HG03135 (cell line): ENCODE data around the gene OSBPL2.

ENCODE experiments used
- ATAC-seq: cut with Tn5 transposase; IDR thresholded peaks from one replicate; pipeline ENCODE4 v1.9.1; 2021; ENCODE audit warnings: mild to moderate bottlenecking, moderate library complexity; ENCODE audit not compliant: unreplicated experiment

Gene OSBPL2

GRCh38 chr20:62232770-62233645 is 5.3 kb upstream of the OSBPL2 start:
- ATAC-seq, result no peak

GRCh38 chr20:62233684-62234083 is 4.6 kb upstream of the OSBPL2 start:
- ATAC-seq, result no peak

DNA sequence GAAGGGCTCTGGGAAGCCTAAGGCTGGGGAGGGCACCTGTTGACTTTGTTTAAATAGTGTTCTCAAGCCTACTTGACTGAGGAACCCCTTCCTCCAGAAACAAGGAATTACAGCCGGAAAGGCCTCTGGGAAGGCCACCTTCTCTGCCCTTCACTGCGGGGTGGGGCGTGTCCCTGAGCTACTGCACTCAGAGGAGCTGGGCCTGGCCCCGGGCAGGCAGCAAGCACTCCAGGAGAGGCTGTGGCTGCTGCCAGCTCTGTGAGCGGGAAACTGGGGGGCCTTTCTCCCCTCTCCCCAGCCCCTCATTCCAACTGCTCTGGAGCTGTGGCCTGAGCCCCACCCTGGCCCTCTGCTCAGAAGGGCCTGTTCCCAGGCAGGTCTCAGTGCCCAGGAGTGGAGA is 4.0 kb upstream of the OSBPL2 start:
- no peak for ATAC-seq

- ATAC-seq, result no peak
Observed at GRCh38 chr20:62235001-62235776, 3.1 kb upstream of the OSBPL2 start.

DNA sequence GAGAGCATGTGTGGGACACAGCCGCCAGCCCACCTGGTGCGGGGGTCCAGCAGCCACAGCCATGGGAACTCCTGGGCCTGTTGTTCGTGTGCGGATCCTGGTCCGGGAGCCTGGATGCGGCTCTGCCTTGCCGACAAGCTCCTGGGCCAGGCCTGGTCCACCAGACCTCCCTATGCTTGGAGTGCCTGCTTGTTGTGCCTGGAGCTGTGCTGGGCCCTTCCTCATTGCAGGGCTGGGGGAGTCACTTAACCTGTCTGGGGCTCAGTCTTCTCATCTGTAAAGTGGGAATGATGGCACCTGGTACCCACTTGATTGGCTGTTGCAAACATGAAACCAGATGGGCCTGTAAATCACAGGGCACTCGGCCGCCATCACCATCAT is 2.6 kb upstream of the OSBPL2 start:
- ATAC-seq, result no peak

DNA sequence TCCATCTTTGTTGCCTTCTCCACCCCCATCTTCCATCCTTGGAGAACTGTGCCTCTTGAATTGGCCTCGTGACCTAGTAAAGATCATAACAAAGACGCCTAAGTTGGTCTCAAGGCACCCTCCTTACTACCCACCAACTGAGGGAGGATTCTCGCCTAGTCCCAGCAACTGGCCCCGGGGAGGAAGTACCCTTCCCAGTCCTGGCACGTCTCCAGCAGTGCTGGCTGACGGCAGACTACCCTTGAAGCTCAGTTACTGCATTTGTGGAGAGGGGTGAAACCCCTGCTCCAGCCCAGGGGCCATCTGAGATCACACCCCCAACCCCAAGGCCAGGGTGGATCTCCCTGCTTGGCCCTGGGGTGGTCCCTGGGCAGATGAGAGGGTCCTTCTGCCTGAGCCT is 2.1 kb upstream of the OSBPL2 start:
- no peak for ATAC-seq

DNA sequence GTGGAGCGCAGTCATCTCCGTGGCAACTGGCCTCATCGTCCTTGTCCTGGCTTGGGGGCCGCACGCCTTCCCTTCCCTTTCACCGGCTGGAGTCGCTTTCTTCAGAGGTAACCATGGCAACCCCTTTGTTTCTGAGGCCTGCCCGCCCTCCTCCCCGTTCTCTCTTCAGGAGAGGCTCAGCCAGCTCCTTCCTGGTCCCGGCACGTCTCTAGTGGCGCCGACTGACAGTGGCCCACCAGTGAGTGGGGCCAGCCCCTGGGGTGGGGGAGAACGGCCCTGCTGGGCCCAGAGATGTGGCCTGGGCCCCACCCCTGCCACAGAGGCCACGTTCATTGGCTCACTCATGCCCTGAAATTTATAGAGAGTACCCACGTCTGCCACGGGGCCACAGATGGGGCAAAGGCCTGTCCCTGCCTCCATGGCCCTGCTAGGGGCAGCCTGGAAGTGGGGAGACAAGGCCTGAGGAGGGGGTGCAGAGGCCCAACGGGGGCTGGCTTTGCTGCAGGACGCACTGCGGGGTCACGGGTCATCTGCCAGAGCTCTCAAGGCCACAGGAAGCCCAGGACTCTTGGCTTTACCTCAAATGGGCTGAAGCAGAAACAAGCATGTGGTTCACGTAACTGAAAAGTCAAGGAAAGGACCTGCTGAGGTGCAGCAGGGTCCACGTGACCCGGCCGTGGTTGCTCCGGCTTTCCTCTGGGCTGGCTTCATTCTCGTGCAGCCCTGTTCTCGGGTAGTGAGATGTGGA is 1.4 kb upstream of the OSBPL2 start:
- no peak for ATAC-seq

DNA sequence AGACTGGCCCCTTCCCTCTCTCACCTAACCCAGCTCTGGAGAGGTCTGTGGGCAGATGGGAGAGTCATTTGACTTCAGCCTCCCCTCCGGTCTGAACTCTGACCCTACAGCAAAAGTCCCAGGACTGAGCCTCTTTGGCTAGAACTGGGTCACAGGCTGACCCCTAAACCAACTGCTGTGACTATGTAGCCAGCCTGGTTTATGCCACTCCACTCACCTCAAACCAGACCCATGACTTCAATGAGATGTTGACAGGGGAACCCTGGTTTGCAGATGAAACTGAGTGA is 864 bp upstream of the OSBPL2 start:
- no peak for ATAC-seq

DNA sequence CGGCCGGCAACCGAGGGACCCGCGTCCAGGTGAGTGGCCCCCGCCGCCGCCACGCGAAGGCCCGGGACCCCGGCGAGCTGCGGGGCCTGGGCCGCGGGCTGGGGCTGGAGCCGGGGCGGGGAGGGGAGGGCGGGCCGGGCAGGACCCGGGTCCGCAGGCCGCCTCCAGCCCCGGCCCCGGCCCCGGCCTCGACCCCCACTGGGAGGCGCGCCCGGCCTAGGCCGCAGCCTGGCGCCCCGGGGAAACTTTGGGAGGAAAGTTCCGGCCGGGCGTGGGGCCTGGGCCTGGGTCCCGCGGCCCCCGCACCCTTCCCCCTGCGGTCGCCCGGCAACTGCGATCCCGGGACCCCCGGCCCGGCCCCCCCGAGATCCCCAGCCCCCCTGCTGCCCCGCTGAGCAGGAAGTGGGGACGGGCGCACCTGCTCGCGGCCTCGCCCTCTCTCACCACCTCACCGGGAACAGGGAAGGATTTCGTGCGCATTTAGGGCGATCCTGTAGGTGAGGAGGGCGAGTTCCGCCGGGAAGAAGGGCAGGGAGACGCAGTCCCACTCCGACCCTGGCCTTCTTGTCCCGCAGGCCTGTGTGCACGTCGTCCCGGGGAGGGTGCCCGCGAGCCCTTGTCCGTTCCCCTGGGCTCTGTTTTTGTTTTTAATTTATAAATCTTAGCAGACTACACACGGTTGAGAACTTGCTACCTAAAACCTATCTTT is 402 bp downstream of the OSBPL2 start:
- ATAC-seq, result peak; percentile 11

DNA sequence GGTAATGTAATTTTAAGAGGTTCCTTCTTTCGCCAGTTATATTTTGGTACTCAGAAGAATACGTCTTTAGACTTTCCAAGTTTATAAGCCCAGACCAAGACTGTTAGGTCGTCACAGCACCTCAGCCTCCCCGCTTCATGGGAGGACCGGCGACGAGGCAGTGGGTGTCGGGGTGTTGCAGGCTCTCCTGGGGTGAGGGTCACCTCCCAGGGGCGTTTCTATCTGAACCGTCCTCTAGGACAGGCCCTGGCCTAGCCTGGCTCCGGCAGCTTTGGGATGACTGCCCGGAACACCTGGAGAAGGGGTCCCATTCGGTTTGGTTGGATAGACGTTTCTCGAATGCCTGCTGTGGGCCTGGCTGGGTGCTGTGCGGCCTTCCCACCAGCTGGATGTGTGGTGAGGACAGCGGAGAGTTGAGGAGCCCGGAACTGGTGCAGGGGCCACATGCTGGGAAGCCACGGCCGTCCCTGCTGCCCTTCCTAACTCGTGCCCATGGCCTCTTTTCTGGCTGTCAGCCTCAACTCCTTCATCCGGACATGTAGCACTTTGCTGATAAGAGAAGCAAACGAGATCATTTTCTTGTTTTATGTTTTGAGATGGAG is 1.1 kb downstream of the OSBPL2 start:
- no peak for ATAC-seq

DNA sequence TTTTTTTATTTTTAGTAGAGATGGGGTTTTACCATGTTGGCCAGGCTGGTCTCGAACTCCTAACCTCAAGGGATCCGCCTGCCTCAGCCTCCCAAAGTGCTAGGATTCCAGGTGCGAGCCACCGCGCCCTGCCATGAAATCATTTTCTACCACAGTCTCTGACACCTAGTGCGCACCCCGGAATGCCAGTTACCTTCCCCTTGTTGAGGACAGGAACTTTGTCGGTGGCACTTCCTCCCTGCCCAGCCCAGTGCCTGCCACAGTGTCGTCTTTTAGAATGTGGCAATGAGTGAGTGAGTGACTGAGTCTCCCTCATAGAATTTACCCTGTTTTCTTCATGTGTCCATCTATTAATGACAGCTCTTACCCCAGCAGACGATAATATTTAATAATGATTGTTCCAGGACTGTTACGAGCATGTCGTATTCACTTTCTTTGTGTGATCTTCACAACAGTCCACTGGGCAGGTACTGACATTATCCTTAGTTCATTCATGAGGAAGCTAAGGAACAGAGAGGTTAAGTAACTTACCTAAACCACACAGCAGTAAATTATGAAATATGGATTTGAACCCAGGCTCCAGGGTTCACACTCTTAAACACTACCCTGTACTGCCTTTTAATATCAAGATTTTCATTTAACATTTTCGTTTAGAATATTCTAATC is 1.8 kb downstream of the OSBPL2 start:
- no peak for ATAC-seq

DNA sequence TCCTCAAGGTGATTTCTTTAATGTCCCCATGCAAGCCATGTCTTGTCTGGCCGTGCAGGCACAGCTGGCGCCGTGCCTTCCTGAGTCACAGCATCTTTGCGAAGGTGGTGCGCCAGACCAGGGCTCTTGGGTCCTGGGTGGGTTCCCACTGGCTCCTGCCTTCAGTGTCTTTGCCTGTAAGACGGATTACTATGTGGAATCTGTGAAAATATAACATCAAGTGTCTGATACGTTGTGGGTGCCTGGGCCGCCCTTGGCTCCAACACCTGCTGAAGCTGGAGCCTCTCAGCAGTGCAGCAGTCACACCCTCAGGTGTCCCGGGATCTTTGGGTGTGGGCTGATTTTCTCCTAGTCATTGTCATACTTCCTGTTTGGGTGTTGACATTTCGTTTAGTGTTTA is 3.2 kb downstream of the OSBPL2 start:
- no peak for ATAC-seq

GRCh38 chr20:62242176-62242575 is 3.9 kb downstream of the OSBPL2 start:
- no peak for ATAC-seq

DNA sequence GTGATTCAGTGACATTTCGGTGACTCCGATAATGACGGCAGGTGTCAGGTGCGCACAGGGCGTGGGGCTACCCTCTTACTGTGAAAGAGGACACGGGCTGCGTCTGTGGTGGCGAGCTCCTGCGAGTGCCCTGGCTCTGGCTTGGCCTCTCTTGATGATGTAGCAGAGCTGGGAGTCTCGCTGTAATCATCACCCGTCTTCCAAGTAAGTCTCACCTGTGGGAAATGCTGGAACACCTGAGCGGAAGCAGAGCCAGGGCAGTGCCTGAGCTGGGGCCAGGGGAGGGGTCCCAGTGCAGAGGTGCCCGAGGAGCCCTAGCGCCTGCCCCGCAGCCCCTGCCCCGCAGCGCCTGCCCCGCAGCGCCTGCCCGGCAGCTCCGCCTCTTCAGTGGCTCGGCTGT is 4.8 kb downstream of the OSBPL2 start:
- no peak for ATAC-seq

DNA sequence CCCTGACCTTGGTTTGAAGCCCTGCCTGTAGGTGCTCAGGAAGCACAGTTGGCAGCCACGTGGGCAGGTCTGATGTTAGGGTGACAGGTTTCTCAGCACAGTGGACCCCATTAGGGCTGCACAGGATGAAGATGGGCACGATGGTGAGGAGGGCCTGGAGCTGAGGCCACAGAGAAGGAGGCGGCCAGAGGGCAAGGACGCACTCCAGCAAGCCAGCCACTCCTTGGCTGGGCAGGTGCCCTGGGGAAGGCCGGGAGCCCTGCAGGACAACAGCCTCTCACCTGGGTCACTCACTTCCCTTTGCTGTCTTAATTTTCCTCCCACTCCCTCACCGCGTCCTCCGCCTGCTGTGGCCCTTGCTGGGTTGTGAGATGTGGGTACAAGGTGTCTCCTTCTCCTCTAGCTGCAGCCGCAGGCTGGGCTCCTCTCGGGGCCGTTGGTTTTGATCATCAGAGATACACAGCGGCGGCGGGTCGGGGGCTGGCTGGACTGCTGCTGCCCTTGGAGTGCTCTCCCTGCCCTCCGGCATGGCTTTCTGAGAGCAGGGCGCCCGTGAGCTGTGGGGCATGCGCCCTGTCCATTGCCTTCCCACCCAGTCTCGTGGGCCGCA is 5.7 kb downstream of the OSBPL2 start:
- ATAC-seq, result no peak

- ATAC-seq, result no peak
Observed at GRCh38 chr20:62244644-62245108, 6.4 kb downstream of the OSBPL2 start.

GRCh38 chr20:62245911-62246280 is 7.6 kb downstream of the OSBPL2 start:
- no peak for ATAC-seq

- ATAC-seq, result no peak
Observed at GRCh38 chr20:62246431-62246830, 8.1 kb downstream of the OSBPL2 start.

DNA sequence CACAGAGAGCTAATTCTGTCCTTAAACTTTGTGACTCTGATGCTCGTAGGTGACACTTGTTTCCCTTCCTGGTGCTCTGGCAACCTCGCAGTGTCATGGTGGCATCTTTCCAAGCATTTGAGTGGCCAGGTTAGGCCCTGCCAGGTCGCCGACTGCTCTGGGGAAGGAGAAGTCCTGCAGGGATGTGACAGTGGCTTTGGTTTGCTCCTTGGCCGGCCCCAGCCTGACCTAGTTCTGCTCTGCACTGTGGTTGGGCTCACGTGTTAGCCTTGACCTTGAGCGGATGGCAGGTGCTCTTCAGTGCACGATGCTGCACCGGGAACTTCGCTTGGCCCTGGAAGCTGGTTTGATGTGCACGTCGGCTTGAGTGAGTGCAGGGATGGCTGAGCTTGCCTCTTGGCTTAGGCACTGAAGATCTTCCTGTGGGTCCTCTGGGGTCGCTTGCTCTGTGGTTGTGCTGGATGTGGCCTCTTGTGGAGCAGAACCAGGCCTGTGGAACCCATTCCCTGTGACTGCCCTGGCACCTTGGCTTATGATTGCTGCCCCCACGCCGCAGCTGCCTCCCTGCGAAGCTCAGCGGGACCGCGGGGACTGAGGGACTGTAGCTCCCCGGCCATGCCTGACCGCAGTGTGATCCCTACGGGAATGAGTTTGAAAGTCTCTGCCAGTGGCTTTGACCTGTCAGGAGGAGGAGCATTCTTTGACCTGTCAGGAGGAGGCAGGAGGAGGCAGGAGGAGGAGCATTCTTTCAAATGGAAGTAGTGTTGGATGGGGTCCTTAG is 8.7 kb downstream of the OSBPL2 start:
- ATAC-seq, result no peak
